GM12874 (cell line): Measurements from ENCODE around the gene WIPF2.

ENCODE experiments used
- TF ChIP-seq, protein P1 (sequence below): IDR thresholded peaks from 2 replicates; pipeline ENCODE4 v1.5.1; 2011; ENCODE audit warnings: low read depth, mild to moderate bottlenecking, control low read depth, low read length, moderate library complexity; ENCODE audit not compliant: insufficient read depth

Gene WIPF2

DNA sequence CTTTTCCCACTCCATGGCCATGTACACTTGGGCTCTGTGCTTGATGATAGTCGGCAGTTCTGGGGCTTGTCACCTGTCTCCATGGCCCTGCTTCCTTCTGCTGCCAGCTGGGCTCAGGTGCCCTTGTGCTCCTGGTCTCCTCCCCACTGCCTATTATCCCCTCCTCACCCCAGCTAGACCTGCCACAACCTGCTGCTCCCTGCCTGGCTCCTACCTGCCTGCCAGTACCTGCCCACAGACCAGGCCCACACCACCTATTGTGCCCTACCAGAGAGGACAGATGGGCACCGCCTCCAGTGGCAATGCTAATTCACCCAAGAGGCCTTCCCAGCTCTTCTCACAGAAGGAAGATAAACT is 42.4 kb upstream of the WIPF2 start:
- TF ChIP-seq, protein P1, sequence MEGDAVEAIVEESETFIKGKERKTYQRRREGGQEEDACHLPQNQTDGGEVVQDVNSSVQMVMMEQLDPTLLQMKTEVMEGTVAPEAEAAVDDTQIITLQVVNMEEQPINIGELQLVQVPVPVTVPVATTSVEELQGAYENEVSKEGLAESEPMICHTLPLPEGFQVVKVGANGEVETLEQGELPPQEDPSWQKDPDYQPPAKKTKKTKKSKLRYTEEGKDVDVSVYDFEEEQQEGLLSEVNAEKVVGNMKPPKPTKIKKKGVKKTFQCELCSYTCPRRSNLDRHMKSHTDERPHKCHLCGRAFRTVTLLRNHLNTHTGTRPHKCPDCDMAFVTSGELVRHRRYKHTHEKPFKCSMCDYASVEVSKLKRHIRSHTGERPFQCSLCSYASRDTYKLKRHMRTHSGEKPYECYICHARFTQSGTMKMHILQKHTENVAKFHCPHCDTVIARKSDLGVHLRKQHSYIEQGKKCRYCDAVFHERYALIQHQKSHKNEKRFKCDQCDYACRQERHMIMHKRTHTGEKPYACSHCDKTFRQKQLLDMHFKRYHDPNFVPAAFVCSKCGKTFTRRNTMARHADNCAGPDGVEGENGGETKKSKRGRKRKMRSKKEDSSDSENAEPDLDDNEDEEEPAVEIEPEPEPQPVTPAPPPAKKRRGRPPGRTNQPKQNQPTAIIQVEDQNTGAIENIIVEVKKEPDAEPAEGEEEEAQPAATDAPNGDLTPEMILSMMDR, result no peak

DNA sequence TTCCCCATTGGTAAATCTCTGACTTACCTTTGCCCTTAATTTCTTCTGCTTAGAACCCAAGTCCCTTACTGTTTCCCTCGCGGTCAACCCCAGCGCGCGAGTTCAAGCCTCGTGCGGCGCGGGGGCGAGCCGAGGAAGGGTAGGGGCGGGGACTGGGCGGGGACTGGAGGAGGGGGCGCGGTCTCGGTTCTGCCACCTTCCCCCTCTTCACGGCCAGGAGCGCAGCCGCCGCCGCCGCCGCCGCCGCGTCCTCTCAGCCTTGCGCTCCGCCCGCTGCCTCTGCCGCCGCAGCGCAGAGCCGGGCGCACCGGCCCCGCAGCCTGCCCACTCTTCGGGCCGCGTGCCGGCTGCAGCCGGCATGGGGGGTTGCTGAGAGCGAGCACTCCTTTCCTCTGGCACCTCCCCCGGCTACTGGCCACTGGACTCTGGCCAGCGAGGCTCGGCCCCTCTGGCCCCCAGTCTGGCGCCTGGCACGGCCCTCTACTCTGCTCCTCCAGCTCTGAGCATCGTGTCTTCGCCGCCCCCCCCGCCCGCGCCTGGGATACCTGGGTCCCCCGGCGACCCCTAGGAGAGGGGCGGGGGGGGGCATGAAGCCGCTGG is 41.7 kb upstream of the WIPF2 start, which contains the start of gene RAPGEFL1:
Gene RAPGEFL1, plus strand, starts transcription at position 196 of the 600 bp plus-strand sequence. Its CDS starts 392 bp downstream, at position 588.
- TF ChIP-seq, protein P1, result no peak

DNA sequence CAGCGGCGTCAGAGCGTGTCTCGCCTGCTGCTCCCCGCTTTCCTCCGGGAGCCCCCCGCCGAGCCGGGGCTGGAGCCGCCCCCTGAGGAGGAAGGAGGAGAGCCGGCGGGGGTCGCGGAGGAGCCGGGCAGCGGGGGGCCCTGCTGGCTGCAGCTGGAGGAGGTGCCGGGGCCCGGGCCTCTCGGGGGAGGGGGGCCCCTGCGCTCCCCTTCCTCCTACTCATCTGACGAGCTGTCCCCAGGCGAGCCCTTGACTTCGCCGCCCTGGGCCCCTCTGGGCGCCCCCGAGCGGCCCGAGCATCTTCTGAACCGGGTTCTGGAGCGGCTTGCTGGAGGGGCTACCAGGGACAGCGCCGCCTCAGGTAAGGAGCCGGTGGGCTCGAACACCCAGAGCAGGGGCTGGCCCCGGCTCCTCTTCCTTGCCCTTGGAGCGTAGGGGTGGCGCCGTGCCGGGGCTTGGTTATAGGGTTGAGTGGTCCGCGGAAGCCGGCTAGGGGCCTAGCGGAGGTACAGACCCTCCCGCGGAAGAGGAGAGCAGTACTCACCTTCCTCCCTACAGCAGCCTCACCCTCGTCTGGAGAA is 41.0 kb upstream of the WIPF2 start:
- TF ChIP-seq, protein P1, result no peak

DNA sequence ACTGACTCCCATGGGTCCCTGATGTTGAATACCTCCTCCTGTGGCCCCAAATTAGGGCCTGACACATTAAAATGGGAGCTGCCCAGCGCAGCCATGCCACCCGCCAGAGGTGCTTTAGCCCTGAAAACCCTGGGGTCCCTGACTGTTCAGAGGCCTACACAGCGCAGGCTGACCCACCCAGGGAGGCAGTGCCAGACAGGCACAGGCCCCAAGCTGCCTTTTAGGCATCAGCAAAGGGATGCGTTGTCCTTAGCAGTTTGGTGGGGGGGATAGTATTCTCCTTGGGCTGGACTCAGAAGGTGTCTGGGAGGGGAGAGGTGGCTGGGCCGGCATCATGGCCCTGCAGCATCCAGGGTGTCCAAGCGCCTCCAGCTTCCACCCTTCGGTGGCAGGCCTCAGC is 40.4 kb upstream of the WIPF2 start:
- TF ChIP-seq, protein P1, result no peak

DNA sequence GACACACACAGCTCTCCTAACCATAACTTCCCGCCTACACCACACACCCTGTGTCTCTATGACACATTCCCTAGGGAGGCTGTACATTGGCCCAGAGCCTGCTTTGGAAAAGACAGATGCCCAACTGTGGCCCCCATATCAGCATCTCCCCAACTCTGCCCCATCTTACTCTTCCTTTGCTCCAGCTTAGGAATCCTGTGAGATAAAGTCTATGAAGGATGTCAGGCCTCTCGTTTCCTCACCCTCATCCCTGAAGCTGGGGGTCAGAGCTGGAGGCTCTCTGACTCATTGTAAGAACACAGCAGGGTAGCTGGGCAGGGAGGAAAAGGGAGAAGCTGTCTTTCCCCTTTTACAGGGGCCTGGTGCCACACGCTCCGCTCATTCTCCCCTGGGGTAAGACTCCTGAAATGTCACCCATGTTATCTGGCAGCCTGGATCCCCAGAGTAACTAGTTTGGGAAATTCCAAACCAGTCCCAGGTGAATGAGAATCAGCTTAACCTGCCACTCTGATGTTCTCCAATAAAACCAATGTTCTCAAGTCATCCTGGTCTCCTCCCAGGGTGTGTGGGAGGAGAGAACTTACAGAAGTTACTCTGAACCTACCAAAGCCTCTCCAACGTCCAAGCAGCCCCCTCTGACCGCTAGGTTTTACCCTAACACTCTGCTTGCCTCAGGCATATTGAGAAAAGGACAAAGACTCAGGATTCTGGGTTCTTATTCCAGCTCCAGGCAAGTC is 39.0 kb upstream of the WIPF2 start:
- TF ChIP-seq, protein P1, result no peak

DNA sequence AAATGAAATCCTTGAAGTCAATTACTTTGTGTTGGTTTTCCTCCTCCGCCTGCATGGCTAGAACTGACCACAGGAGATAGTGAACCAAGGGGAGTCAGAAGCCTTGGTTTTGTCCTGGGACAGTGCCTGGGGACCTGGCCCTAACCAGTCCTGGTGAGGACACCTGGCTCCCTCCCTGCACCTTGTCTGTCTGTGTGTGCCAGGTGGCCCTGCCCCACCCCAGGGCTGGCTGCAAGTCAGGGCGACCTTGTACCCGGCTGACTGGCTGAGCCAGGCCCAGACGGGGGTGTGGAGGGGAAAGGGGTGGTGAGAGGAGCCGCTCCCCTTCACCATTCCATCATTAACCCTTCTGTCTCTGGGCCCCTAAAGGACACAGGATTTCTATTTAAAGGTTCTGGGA is 38.4 kb upstream of the WIPF2 start:
- TF ChIP-seq, protein P1, result no peak

DNA sequence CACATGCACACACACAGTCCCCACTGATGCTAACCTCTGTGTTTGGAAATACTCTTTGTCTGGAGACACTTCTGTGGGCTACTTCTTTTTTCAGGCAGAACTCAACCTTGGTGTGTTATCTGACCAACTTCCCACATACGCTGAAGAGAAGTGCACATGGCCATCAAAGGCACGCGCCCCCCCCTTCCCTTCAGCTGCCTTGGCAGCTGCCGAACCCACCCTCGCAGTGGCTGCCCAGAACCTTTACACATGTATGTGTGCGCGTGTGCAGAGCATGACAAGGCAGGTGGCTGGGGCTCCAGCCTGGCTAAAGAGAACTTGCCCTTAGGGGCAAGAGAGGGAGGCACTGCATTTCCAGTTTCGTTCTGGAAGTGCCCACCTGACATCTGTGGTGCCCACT is 37.9 kb upstream of the WIPF2 start:
- TF ChIP-seq, protein P1, result no peak
